Measurements from ENCODE around the gene RFT1. TPM values are rescaled to one million over a fixed set of nuclear protein-coding genes. Genes with fewer than 3 reads are reported as not detected.

The RFT1 gene
- total and polyA plus RNA-seq, 2 donors (not counting 3 experiments of a cell fraction or from before 2014, with no cell fraction given): 29.8 to 39.9 TPM

GRCh38 chr3:53092216-53092615 is 38.0 kb downstream of the RFT1 start:
- no peaks in the 10 kb centered on the region for H3K79me2 ChIP-seq (ENCODE audit: control insufficient read depth, insufficient read depth, low read length)
- DNase-seq (ENCODE audit: low read depth, low spot score): no peak
- dilution Hi-C loops (cut with MboI; ENCODE audit: extremely low pct_ligation_motif_present, low sequenced_read_pairs) (no loop called here), intact Hi-C loops (cut with micrococcal nuclease) (no loop called here)
- H3K36me3 ChIP-seq (ENCODE audit: control insufficient read depth in 2 of 2, extremely low read depth in 1 of 2, insufficient read depth in 2 of 2, low read length in 2 of 2): peaks cover 3 to 10% of the 10 kb centered on the region in 2 experiments
- no peak for FAIRE-seq
- H3K9ac ChIP-seq (replicated peaks; ENCODE audit: extremely low read depth, insufficient read depth, low read length): no peak overlapping the region
- H3K9me1 ChIP-seq (replicated peaks; ENCODE audit: control insufficient read depth, extremely low read depth, insufficient read depth, low read length): no peaks in the 10 kb centered on the region
- H3K27me3 ChIP-seq (ENCODE audit: control insufficient read depth in 2 of 2, insufficient read depth in 2 of 2, low read length in 2 of 2): no peaks in the 10 kb centered on the region
- no peak overlapping the region for H3K4me3 ChIP-seq (replicated peaks in 1 of 3; ENCODE audit: insufficient read depth in 1 of 3, low read depth in 1 of 3, low read length in 3 of 3)
- ChIA-PET POLR2A (no interaction called here), CTCF (interaction anchor here (1.8 kb wide), 1 partner anchor 9 kb away, joined by 5 read pairs; no protein-coding TSS in a partner anchor)
- H3K4me1 ChIP-seq (ENCODE audit: control insufficient read depth, extremely low read depth, insufficient read depth, low read length): no peaks in the 10 kb centered on the region
- no TSS peak for BruUV-seq (replicated peaks)
- no peaks in the 10 kb centered on the region for H3K9me3 ChIP-seq (replicated peaks; ENCODE audit: control insufficient read depth, insufficient read depth, low read length)
- H3K4me2 ChIP-seq (ENCODE audit: insufficient read depth, low read length): no peak overlapping the region
- no peaks in the 10 kb centered on the region for H4K20me1 ChIP-seq (replicated peaks; ENCODE audit: control insufficient read depth, extremely low read depth, insufficient read depth, low read length)
- H3K27ac ChIP-seq (ENCODE audit: insufficient read depth, low read depth, low read length): no peak overlapping the region
- TF ChIP-seq MYC (IDR thresholded peaks at IDR 0.05; ENCODE audit: low read depth, low read length): no peak
- TF ChIP-seq MAX (IDR thresholded peaks at IDR 0.05; ENCODE audit: insufficient read depth, insufficient read length): no peak
- TF ChIP-seq CTCF (IDR thresholded peaks at IDR 0.05; ENCODE audit: extremely low read depth in 1 of 2, insufficient read depth in 1 of 2, low read depth in 1 of 2, low read length in 2 of 2): no peak
- TF ChIP-seq POLR2AphosphoS5 (IDR thresholded peaks at IDR 0.05; ENCODE audit: insufficient read depth, low read depth, low read length): no peak
- TF ChIP-seq JUN (IDR thresholded peaks at IDR 0.05; ENCODE audit: borderline replicate concordance, insufficient read depth, insufficient read length, low read depth): no peak
- no peak for TF ChIP-seq FOS (IDR thresholded peaks at IDR 0.05; ENCODE audit: borderline replicate concordance, insufficient read depth, low read length)
- no peak for TF ChIP-seq EZH2 (IDR thresholded peaks at IDR 0.05; ENCODE audit: borderline replicate concordance, low read depth, low read length, severe bottlenecking)
- no peak for TF ChIP-seq POLR2A (IDR thresholded peaks at IDR 0.05; ENCODE audit: low read depth, low read length)
- no peak for TF ChIP-seq GATA2 (IDR thresholded peaks at IDR 0.05; ENCODE audit: insufficient read depth, insufficient read length, low read depth, low read length)
- H2AFZ ChIP-seq (ENCODE audit: low read depth, low read length): no peak overlapping the region
